SK-N-MC (cell line): ENCODE data around the gene KIDINS220.

ENCODE experiments used
- DNase-seq: peaks from one replicate; pipeline ENCODE4 v3.0.0-alpha.2; 2011; ENCODE audit warnings: low read depth, low spot score
- H3K27ac ChIP-seq: fragments of 200-600 bp; sonication (generic); 2 replicates; pipeline ENCODE4 v1.5.1; 2016; ENCODE audit warnings: mixed run types
- H3K36me3 ChIP-seq: fragments of 200-600 bp; sonication (generic); 2 replicates; pipeline ENCODE4 v1.6.1; 2017; ENCODE audit warnings: antibody characterized with exemption, low read length, mixed read lengths; ENCODE audit not compliant: insufficient read depth
- H3K4me3 ChIP-seq: fragments of 200-600 bp; sonication (generic); 2 replicates; pipeline ENCODE4 v1.5.1; 2016
- H3K9ac ChIP-seq: fragments of 200-600 bp; sonication (generic); 2 replicates; pipeline ENCODE4 v1.8.0; 2017; ENCODE audit warnings: mixed run types, mixed read lengths; ENCODE audit not compliant: insufficient read length
- H3K9me3 ChIP-seq: fragments of 200-600 bp; sonication (generic); 2 replicates; pipeline ENCODE4 v1.6.1; 2017; ENCODE audit warnings: low read depth, mild to moderate bottlenecking, antibody characterized with exemption, low read length, moderate library complexity, mixed read lengths
- EZH2 ChIP-seq: fragments of 200-600 bp; sonication (generic); IDR thresholded peaks from one replicate; pipeline ENCODE4 v1.6.1; 2017; ENCODE audit warnings: antibody characterized with exemption
- FOXP2 ChIP-seq: optimal IDR thresholded peaks from 2 replicates; pipeline ENCODE3; 2011; ENCODE audit warnings: mild to moderate bottlenecking, moderate library complexity; ENCODE audit not compliant: insufficient read depth; ENCODE audit errors: extremely low read length, control extremely low read depth
- POLR2AphosphoS5 ChIP-seq: IDR thresholded peaks from 2 replicates; pipeline ENCODE4 v1.6.1; 2012; ENCODE audit warnings: mild to moderate bottlenecking, low read depth, low read length, borderline replicate concordance

The KIDINS220 gene

DNA sequence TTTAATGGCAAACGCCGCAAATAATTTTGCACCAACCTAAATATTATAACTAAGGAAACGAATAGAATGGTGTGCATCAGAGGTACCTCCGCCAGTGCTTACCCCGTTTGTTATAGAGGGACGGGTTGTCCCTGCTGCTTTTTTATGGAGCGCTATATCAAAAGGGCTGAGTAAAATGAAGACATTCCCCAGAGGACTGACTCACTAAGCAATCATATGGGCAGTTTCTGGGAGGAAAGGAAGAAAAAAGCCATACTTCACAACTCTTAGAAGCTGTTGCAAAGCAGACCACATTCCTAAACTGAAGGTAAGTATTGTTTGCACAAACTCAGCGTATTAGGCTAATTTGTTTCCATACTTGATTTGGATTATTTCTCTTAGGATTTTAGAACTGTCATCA, 142.7 kb downstream of the KIDINS220 start:
- Histone ChIP-seq H3K4me3 (no peak overlapping the region), H3K36me3 (no peaks in the 10 kb centered on the region), H3K9me3 (no peaks in the 10 kb centered on the region), H3K27ac (no peak overlapping the region), H3K9ac (no peak overlapping the region)
- DNase-seq, result no peak
- no peak for TF ChIP-seq POLR2AphosphoS5
- no peak for TF ChIP-seq EZH2
- no peak for TF ChIP-seq FOXP2

DNA sequence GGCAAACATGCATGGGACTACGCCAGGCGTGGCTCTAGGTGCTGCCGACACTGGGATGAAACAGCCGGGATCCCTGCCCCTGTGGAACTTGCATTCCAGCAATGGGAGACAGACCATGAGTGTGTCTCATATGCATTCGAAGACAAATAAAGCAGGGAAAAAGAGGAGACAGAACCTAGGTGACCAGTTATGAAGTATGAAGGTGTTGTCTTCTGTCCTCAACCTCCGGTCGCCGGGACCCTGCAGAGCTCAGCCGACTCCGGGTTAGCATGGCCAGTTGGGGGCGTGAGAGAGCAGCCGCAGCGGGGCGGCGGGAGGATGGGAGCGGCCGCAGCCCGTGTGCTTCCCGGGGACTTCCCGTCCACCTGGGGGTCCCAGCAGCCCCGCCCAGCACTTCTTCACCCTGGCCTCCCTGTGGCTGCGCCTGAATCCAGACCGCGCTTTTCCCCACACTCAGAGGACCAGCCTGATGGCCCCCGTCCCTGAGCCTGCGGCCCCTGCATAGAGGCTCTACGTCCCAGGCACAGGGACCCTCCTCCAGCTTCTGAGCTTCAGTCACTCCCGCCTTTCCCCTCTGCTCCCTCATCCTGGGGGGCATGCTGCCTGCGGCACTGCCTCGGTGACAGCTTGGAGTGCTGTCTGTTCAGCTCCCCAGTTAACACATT, 144.1 kb downstream of the KIDINS220 start:
- DNase-seq, result no peak
- no peak for TF ChIP-seq POLR2AphosphoS5
- TF ChIP-seq FOXP2, result no peak
- TF ChIP-seq EZH2, result no peak
- Histone ChIP-seq H3K36me3 (no peaks in the 10 kb centered on the region), H3K27ac (peak overlapping the region; percentile 84; the same call in 1 of the 2 replicates), H3K4me3 (no peak overlapping the region), H3K9ac (no peak overlapping the region), H3K9me3 (no peaks in the 10 kb centered on the region)

GRCh38 chr2:8692783-8693156, 144.6 kb downstream of the KIDINS220 start:
- H3K9me3 ChIP-seq, result peaks cover 3% of the 10 kb centered on the region; the same call in 1 of the 2 replicates
- TF ChIP-seq EZH2, result no peak
- TF ChIP-seq POLR2AphosphoS5, result no peak
- no peak for TF ChIP-seq FOXP2
- no peak for DNase-seq
- H3K9ac ChIP-seq, result peak overlapping the region; percentile 28
- no peaks in the 10 kb centered on the region for H3K36me3 ChIP-seq
- peak overlapping the region; percentile 84 for H3K27ac ChIP-seq
- no peak overlapping the region for H3K4me3 ChIP-seq

- TF ChIP-seq FOXP2, result no peak
- TF ChIP-seq POLR2AphosphoS5, result no peak
- TF ChIP-seq EZH2, result no peak
- Histone ChIP-seq H3K4me3 (no peak overlapping the region), H3K9me3 (peaks cover 3% of the 10 kb centered on the region; the same call in 1 of the 2 replicates), H3K27ac (peak overlapping the region; percentile 84), H3K36me3 (no peaks in the 10 kb centered on the region), H3K9ac (peak overlapping the region; percentile 28)
- no peak for DNase-seq
These were observed 145.5 kb downstream of the KIDINS220 start for GRCh38 chr2:8691859-8692437.

DNA sequence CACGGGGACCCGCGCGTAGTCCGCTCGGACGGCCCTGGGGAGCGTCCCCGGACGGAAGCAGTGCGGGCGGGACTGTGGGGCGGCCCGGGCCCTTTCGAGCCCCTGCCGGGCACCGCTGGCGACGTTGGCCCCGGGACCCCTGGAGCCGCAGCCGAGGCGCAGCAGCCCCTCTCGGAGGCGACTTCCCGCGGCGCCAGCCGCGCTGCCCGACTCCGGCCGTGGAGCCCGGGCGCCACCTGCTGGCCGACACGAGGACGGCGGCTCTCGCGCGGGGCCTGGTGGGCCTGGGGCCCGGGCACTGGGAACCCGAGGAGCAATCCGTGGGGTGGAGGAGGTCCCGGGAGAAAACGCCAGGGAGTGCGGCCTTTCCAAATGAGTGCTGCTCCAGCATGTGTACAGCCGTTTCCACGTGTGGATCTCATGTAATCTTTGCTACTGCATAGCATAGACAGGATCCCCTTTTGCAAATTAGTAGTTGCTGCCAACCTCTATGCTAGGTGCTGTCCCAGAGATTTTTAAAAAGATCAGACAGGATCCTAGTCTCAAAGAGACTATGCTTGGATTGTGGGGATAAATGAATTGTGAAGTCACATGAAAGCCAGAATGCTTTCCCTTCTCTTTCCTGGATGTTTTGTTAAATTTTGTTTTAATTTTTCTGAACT, 151.6 kb downstream of the KIDINS220 start:
- peak overlapping the region; percentile 95 for H3K27ac ChIP-seq
- peaks cover 3% of the 10 kb centered on the region; the same call in 1 of the 2 replicates for H3K9me3 ChIP-seq
- H3K9ac ChIP-seq, result peak overlapping the region; percentile 98
- peaks cover 28% of the 10 kb centered on the region for H3K36me3 ChIP-seq
- H3K4me3 ChIP-seq, result peak overlapping the region; percentile 92
- TF ChIP-seq POLR2AphosphoS5 (no peak), FOXP2 (no peak), EZH2 (no peak)
- DNase-seq, result no peak

DNA sequence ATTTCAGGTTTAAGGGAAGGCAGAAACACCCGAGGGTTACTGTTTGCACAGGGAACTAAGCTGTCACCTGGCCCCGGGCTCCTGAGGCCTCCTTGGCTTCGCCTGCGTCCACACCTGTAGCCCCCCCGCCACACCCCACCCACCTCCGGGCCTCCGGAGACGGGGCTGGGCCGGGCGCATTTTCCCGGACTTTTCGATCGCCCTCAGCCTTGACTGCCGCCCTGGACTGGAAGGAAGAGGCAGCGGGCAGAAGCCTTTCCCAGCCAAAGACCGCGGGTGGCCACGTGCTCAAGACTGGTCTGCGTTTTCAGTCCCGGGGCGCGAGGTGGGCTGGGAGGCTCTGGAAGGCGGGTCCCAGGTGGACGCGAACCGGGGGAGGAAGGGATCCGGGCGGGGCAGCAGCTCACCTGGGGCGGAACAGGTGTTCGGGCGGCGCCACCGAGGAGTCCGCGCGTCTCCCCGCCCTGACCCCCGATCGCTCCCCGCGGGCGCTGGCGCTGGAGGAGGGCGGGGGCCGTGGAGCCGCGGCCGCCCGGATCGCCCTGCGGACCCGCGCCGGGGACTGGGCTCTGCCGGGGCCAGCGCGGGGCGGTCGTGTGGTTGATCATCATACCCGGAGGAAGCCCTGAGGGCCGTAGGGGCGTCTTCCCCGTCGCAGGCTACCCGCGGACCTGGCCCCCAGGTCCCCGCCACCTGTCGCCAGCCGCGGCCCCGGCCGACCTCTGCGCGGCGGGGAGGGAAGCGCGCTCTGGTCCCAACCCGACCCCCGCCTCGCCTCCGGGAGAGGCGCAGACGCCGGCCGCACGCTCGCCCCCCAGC, 152.3 kb downstream of the KIDINS220 start:
- TF ChIP-seq FOXP2 (no peak), POLR2AphosphoS5 (peak; percentile 86)
- no peak for DNase-seq
- Histone ChIP-seq H3K9me3 (peaks cover 3% of the 10 kb centered on the region; the same call in 1 of the 2 replicates), H3K27ac (peak overlapping the region; percentile 95), H3K4me3 (peak overlapping the region; percentile 92), H3K9ac (peak overlapping the region; percentile 98), H3K36me3 (peaks cover 28% of the 10 kb centered on the region)

- peak overlapping the region; percentile 92 for H3K4me3 ChIP-seq
- TF ChIP-seq FOXP2 (no peak), POLR2AphosphoS5 (no peak), EZH2 (no peak)
- H3K9me3 ChIP-seq, result peaks cover 3% of the 10 kb centered on the region; the same call in 1 of the 2 replicates
- no peak for DNase-seq
- peak overlapping the region; percentile 98 for H3K9ac ChIP-seq
- H3K36me3 ChIP-seq, result peaks cover 28% of the 10 kb centered on the region
- peak overlapping the region; percentile 95 for H3K27ac ChIP-seq
These were observed 152.9 kb downstream of the KIDINS220 start for GRCh38 chr2:8684540-8684877.
